Upper lobe of left lung (tissue), 4 donors: ENCODE results near the gene GNB5.

Experiments used
- CTCF ChIP-seq, 6 experiments: fragments of 450-650 bp in 4 of 6; fragments of 200-600 bp in 2 of 6; sonication (generic) in 2 of 6; IDR thresholded peaks; one replicate each; pipeline ENCODE4 v1.5.1; 2016 to 2019; ENCODE audit warnings: antibody characterized with exemption in 6 of 6
- POLR2A ChIP-seq, 4 donors: fragments of 450-650 bp; IDR thresholded peaks; one replicate each; pipeline ENCODE4 v1.5.1; 2016 to 2017; ENCODE audit warnings: antibody characterized with exemption in 4 of 4, mild to moderate bottlenecking in 2 of 4
- POLR2AphosphoS5 ChIP-seq, 2 donors: sonication (generic); formaldehyde crosslinking; IDR thresholded peaks; one replicate each; pipeline ENCODE4 v1.5.1; 2017; ENCODE audit warnings: antibody characterized with exemption in 2 of 2

GRCh38 chr15:52068004-52068615 is 123.1 kb downstream of the GNB5 start:
- TF ChIP-seq POLR2A (IDR thresholded peaks at IDR 0.05) (no peak), POLR2AphosphoS5 (IDR thresholded peaks at IDR 0.05) (no peak), CTCF (IDR thresholded peaks at IDR 0.05) (no peak)
